Thyroid gland (tissue), 4 donors: ENCODE measurements around the gene MC3R. TPM values are rescaled to one million over a fixed set of nuclear protein-coding genes. Genes with fewer than 3 reads are reported as not detected.

Experiments
- DNase-seq, 2 donors: peaks; one replicate each; pipeline ENCODE4 v3.0.0-alpha.2; 2019
- H3K27ac ChIP-seq, 3 donors: fragments of 200-600 bp; sonication (generic); 1 replicate in 2 of 3; 2 replicates in 1 of 3; pipeline ENCODE4 v1.5.1; 2016 to 2019; ENCODE audit warnings: mild to moderate bottlenecking in 1 of 3, moderate library complexity in 1 of 3
- H3K27me3 ChIP-seq: fragments of 200-600 bp; sonication (generic); one replicate; pipeline ENCODE4 v1.5.1; 2019
- H3K36me3 ChIP-seq, 2 donors: fragments of 200-600 bp; sonication (generic); one replicate each; pipeline ENCODE4 v1.5.1; 2016 to 2019
- H3K4me1 ChIP-seq, 2 donors: fragments of 200-600 bp; sonication (generic); one replicate each; pipeline ENCODE4 v1.5.1; 2017 to 2019
- H3K4me3 ChIP-seq, 3 donors: fragments of 200-600 bp; sonication (generic); replicated peaks in 1 of 3; 1 replicate in 2 of 3; 2 replicates in 1 of 3; pipeline ENCODE4 v1.5.1; 2016; ENCODE audit warnings: mild to moderate bottlenecking in 1 of 3
- H3K9me3 ChIP-seq: fragments of 200-600 bp; sonication (generic); one replicate; pipeline ENCODE4 v1.5.1; 2017
- POLR2A ChIP-seq, 2 donors: fragments of 450-650 bp; IDR thresholded peaks; one replicate each; pipeline ENCODE4 v1.6.1; 2017; ENCODE audit warnings: antibody characterized with exemption in 2 of 2, mild to moderate bottlenecking in 2 of 2, moderate library complexity in 1 of 2
- WGBS, 2 donors: methylation state at CpG; one replicate each; pipeline ENCODE4 v1.1.5; 2017; 5-methylcytosine and 5-hydroxymethylcytosine counted together
- intact Hi-C: fragments of 100-400 bp; cut with DNase I; formaldehyde crosslinking; loops from one replicate; pipeline ENCODE4 v1.15.1; 2023
- total RNA-seq, 4 donors: library from RNA; depleted of rRNA; stranded (reverse); fragments of >200 nt; gene quantifications; one replicate each; pipeline ENCODE4 v1.2.3, GENCODE V29; 2016
- TF ChIP-seq, protein P1 (sequence below), 6 experiments: fragments of 200-600 bp in 3 of 6; fragments of 450-650 bp in 3 of 6; sonication (generic) in 3 of 6; IDR thresholded peaks; one replicate each; pipeline ENCODE4 v1.5.1; 2016 to 2019; ENCODE audit warnings: antibody characterized with exemption in 6 of 6, mild to moderate bottlenecking in 2 of 6, inconsistent platforms in 1 of 6, moderate library complexity in 1 of 6

The MC3R gene
- total RNA-seq, 4 donors from 2014 or later, result not detected

GRCh38 chr20:56228021-56228420 lies 20.5 kb upstream of the MC3R start:
- Histone ChIP-seq H3K4me1 (no peaks in the 10 kb centered on the region), H3K4me3 (no peak overlapping the region), H3K9me3 (no peaks in the 10 kb centered on the region), H3K36me3 (no peaks in the 10 kb centered on the region), H3K27me3 (no peaks in the 10 kb centered on the region), H3K27ac (no peak overlapping the region)
- intact Hi-C loops, result no loop called here
- TF ChIP-seq, protein P1, sequence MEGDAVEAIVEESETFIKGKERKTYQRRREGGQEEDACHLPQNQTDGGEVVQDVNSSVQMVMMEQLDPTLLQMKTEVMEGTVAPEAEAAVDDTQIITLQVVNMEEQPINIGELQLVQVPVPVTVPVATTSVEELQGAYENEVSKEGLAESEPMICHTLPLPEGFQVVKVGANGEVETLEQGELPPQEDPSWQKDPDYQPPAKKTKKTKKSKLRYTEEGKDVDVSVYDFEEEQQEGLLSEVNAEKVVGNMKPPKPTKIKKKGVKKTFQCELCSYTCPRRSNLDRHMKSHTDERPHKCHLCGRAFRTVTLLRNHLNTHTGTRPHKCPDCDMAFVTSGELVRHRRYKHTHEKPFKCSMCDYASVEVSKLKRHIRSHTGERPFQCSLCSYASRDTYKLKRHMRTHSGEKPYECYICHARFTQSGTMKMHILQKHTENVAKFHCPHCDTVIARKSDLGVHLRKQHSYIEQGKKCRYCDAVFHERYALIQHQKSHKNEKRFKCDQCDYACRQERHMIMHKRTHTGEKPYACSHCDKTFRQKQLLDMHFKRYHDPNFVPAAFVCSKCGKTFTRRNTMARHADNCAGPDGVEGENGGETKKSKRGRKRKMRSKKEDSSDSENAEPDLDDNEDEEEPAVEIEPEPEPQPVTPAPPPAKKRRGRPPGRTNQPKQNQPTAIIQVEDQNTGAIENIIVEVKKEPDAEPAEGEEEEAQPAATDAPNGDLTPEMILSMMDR (IDR thresholded peaks at IDR 0.05), result no peak
- no peak for TF ChIP-seq POLR2A (IDR thresholded peaks at IDR 0.05)
- WGBS, 2 donors, result 76 to 80% methylated on average over 3 of the region's 3 CpGs
- DNase-seq, result no peak

GRCh38 chr20:56229812-56230211 lies 18.7 kb upstream of the MC3R start:
- DNase-seq, result no peak
- Histone ChIP-seq H3K36me3 (no peaks in the 10 kb centered on the region), H3K4me3 (no peak overlapping the region), H3K27ac (no peak overlapping the region), H3K4me1 (no peaks in the 10 kb centered on the region), H3K27me3 (no peaks in the 10 kb centered on the region), H3K9me3 (no peaks in the 10 kb centered on the region)
- TF ChIP-seq, protein P1 (IDR thresholded peaks at IDR 0.05), result no peak
- TF ChIP-seq POLR2A (IDR thresholded peaks at IDR 0.05), result no peak
- intact Hi-C loops, result no loop called here

DNA sequence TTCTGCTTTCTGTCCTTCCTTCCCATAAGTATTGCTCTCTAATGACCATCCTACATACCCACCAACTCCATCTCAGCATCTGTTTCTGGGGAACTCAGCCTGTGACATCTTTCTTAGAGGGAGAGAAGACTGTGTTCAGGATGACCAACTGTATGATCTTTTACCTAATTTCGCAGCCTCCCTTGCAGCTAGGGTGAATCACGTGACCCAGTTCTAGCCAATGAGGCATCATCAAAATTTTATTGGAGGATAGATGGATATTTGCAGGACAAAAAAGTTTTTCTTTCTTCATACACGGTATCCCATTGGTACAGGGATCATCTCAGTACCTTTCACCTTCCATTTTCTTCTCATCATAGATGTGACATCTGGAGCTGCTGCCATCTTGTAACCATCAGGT lies 14.4 kb upstream of the MC3R start:
- 85 to 90% methylated on average over 3 of the region's 3 CpGs for WGBS, 2 donors
- intact Hi-C loops, result no loop called here

GRCh38 chr20:56237335-56237734 lies 11.2 kb upstream of the MC3R start:
- TF ChIP-seq POLR2A (IDR thresholded peaks at IDR 0.05), result no peak
- TF ChIP-seq, protein P1 (IDR thresholded peaks at IDR 0.05), result no peak
- no peak for DNase-seq
- Histone ChIP-seq H3K27me3 (no peaks in the 10 kb centered on the region), H3K9me3 (no peaks in the 10 kb centered on the region), H3K27ac (no peak overlapping the region), H3K36me3 (no peaks in the 10 kb centered on the region), H3K4me1 (no peaks in the 10 kb centered on the region), H3K4me3 (no peak overlapping the region)
- intact Hi-C loops, result no loop called here

More for the DNA sequence above, 14.4 kb upstream of the MC3R start:
- Histone ChIP-seq H3K4me1 (no peaks in the 10 kb centered on the region), H3K27me3 (no peaks in the 10 kb centered on the region), H3K36me3 (no peaks in the 10 kb centered on the region), H3K9me3 (no peaks in the 10 kb centered on the region), H3K27ac (no peak overlapping the region), H3K4me3 (no peak overlapping the region)
- TF ChIP-seq, protein P1 (IDR thresholded peaks at IDR 0.05), result no peak
- no peak for TF ChIP-seq POLR2A (IDR thresholded peaks at IDR 0.05)
- no peak for DNase-seq

- no peaks in the 10 kb centered on the region for H3K36me3 ChIP-seq
- H3K4me3 ChIP-seq, result no peak overlapping the region
- no peak for TF ChIP-seq POLR2A (IDR thresholded peaks at IDR 0.05)
- TF ChIP-seq, protein P1 (IDR thresholded peaks at IDR 0.05), result no peak
- H3K9me3 ChIP-seq, result no peaks in the 10 kb centered on the region
- no peak for DNase-seq
- no peaks in the 10 kb centered on the region for H3K27me3 ChIP-seq
- no peaks in the 10 kb centered on the region for H3K4me1 ChIP-seq
- 20 to 36% methylated on average over 6 of the region's 6 CpGs for WGBS, 2 donors
- intact Hi-C loops, result no loop called here
- H3K27ac ChIP-seq, result no peak overlapping the region
These were observed 4.3 kb upstream of the MC3R start for GRCh38 chr20:56244259-56244658.
